HTERT RPE-1 (cell line): ENCODE measurements around the gene HS1BP3.

Experiments used
- in situ Hi-C: fragments of 300-500 bp; cut with MboI; formaldehyde crosslinking; loops from 4 replicates; pipeline ENCODE4 v1.14.3; 2020; ENCODE audit warnings: low sequenced_read_pairs

Gene HS1BP3

GRCh38 chr2:20674974-20675679 is 24.2 kb upstream of the HS1BP3 start:
- in situ Hi-C loops = no loop called here

- in situ Hi-C loops = no loop called here
Observed at GRCh38 chr2:20674309-20674965, 23.5 kb upstream of the HS1BP3 start.

- in situ Hi-C loops = no loop called here
Observed at GRCh38 chr2:20673686-20674308, 22.9 kb upstream of the HS1BP3 start.

GRCh38 chr2:20672201-20672951 is 21.5 kb upstream of the HS1BP3 start:
- in situ Hi-C loops = no loop called here

GRCh38 chr2:20671736-20672080 is 20.8 kb upstream of the HS1BP3 start:
- in situ Hi-C loops = no loop called here

GRCh38 chr2:20671036-20671735 is 20.3 kb upstream of the HS1BP3 start:
- in situ Hi-C loops = no loop called here

GRCh38 chr2:20670315-20671035 is 19.6 kb upstream of the HS1BP3 start:
- in situ Hi-C loops = no loop called here

- in situ Hi-C loops = no loop called here
Observed at GRCh38 chr2:20669562-20670314, 18.8 kb upstream of the HS1BP3 start.

GRCh38 chr2:20668871-20669475 is 18.1 kb upstream of the HS1BP3 start:
- in situ Hi-C loops = no loop called here

GRCh38 chr2:20668451-20668850 is 17.6 kb upstream of the HS1BP3 start:
- in situ Hi-C loops = no loop called here

GRCh38 chr2:20667531-20668401 is 16.9 kb upstream of the HS1BP3 start:
- in situ Hi-C loops = no loop called here

- in situ Hi-C loops = no loop called here
Observed at GRCh38 chr2:20667151-20667530, 16.2 kb upstream of the HS1BP3 start.

GRCh38 chr2:20666304-20667150 is 15.6 kb upstream of the HS1BP3 start, which contains the start of gene GDF7:
Gene GDF7, plus strand, starts transcription at chr2:20667144. Its CDS starts 96 bp downstream, at chr2:20667240.
- in situ Hi-C loops = no loop called here

- in situ Hi-C loops = no loop called here
Observed at GRCh38 chr2:20666005-20666303, 15.1 kb upstream of the HS1BP3 start.

- in situ Hi-C loops = no loop called here
Observed at GRCh38 chr2:20665243-20666004, 14.5 kb upstream of the HS1BP3 start.

- in situ Hi-C loops = no loop called here
Observed at GRCh38 chr2:20664431-20665242, 13.7 kb upstream of the HS1BP3 start.
